ENCODE data around the gene IGSF23.
"Not testable (repeated sequence)": the region's sequence is repeated elsewhere in the genome, so short reads cannot be mapped to it uniquely, and the experiment has no call there.

- TF ChIP-seq CTCF, POLR2A, EP300 (IDR thresholded peaks at IDR 0.05): not testable (repeated sequence)
Observed at GRCh38 chr19:44610497-44610896, 2.9 kb upstream of the IGSF23 start.

Data from ovary (tissue), 3 donors.